Measurements from ENCODE around the gene HOXB6.

Gene HOXB6

GRCh38 chr17:48561884-48562810 lies 42.6 kb downstream of the HOXB6 start:
- no peak for TF ChIP-seq CTCF (IDR thresholded peaks at IDR 0.05)

GRCh38 chr17:48559840-48560817 lies 44.7 kb downstream of the HOXB6 start:
- no peak for TF ChIP-seq CTCF (IDR thresholded peaks at IDR 0.05)

GRCh38 chr17:48559122-48559839 lies 45.5 kb downstream of the HOXB6 start:
- no peak for TF ChIP-seq CTCF (IDR thresholded peaks at IDR 0.05)

- no peak for TF ChIP-seq CTCF (IDR thresholded peaks at IDR 0.05)
Observed at GRCh38 chr17:48558831-48559121, 46.0 kb downstream of the HOXB6 start.

- no peak for TF ChIP-seq CTCF (IDR thresholded peaks at IDR 0.05)
Observed at GRCh38 chr17:48558057-48558830, 46.5 kb downstream of the HOXB6 start.

- TF ChIP-seq CTCF (IDR thresholded peaks at IDR 0.05), result no peak
Observed at GRCh38 chr17:48556576-48557401, 48.0 kb downstream of the HOXB6 start.

All from LNCAP (cell line).